OCI-LY7 (cell line): ENCODE results near the gene USP53. TPM values are rescaled to one million over a fixed set of nuclear protein-coding genes. Genes with fewer than 3 reads are reported as not detected.

Experiments
- BruUV-seq: library from RNA; stranded (reverse); fragments of 400-500 nt; replicated peaks from 2 replicates; lab custom pipeline; 2021; lab: Mats Ljungman, UMichigan
- CTCF ChIA-PET: fragments of 300-600 bp; sonication (Branson Sonifier 250); formaldehyde crosslinking; loops from one replicate; lab custom pipeline; 2022; ENCODE audit warnings: antibody characterized with exemption; ENCODE audit not compliant: unreplicated experiment; lab: Charles Lee
- POLR2A ChIA-PET: fragments of 300-600 bp; sonication (Branson Sonifier 250); formaldehyde crosslinking; loops from one replicate; lab custom pipeline; 2022; ENCODE audit warnings: antibody characterized with exemption; lab: Charles Lee
- DNase-seq: peaks from one replicate; pipeline ENCODE4 v3.0.0-alpha.2; 2015; ENCODE audit warnings: low spot score
- H2AFZ ChIP-seq: fragments of 200-600 bp; sonication (generic), shearing (Covaris generic); 2 replicates; pipeline ENCODE4 v1.6.1; 2014; ENCODE audit warnings: mild to moderate bottlenecking, antibody characterized with exemption, low read length, moderate library complexity
- H3K27ac ChIP-seq: fragments of 200-600 bp; sonication (generic); 2 replicates; pipeline ENCODE4 v1.5.1; 2014; ENCODE audit warnings: mixed run types, low read depth, mild to moderate bottlenecking, moderate library complexity, low read length, inconsistent platforms; ENCODE audit not compliant: poor library complexity, severe bottlenecking
- H3K36me3 ChIP-seq: fragments of 200-600 bp; sonication (generic); 2 replicates; pipeline ENCODE4 v1.6.1; 2014; ENCODE audit warnings: mild to moderate bottlenecking, antibody characterized with exemption, low read length, moderate library complexity, mixed read lengths; ENCODE audit not compliant: insufficient read depth
- H3K4me1 ChIP-seq: fragments of 200-600 bp; sonication (generic); 2 replicates; pipeline ENCODE4 v1.5.1; 2014; ENCODE audit warnings: mild to moderate bottlenecking, low read length; ENCODE audit not compliant: insufficient read depth, poor library complexity, severe bottlenecking
- H3K4me2 ChIP-seq: fragments of 200-600 bp; sonication (generic); 2 replicates; pipeline ENCODE4 v1.6.1; 2014; ENCODE audit warnings: mild to moderate bottlenecking, low read length
- H3K4me3 ChIP-seq: fragments of 200-600 bp; sonication (generic); 2 replicates; pipeline ENCODE4 v1.5.1; 2014; ENCODE audit warnings: mild to moderate bottlenecking, low read depth, low read length; ENCODE audit not compliant: poor library complexity, severe bottlenecking
- H3K79me2 ChIP-seq: fragments of 200-600 bp; sonication (generic); 2 replicates; pipeline ENCODE4 v1.6.1; 2016; ENCODE audit warnings: low read depth, mild to moderate bottlenecking, low read length, moderate library complexity, mixed read lengths; ENCODE audit not compliant: insufficient read depth
- H3K9me2 ChIP-seq: fragments of 200-600 bp; sonication (generic); 2 replicates; pipeline ENCODE4 v1.6.1; 2016; ENCODE audit warnings: mild to moderate bottlenecking, low read length, mixed read lengths; ENCODE audit not compliant: insufficient read depth
- H3K9me3 ChIP-seq: fragments of 200-600 bp; sonication (generic); 2 replicates; pipeline ENCODE4 v1.6.1; 2014; ENCODE audit warnings: mild to moderate bottlenecking, mixed run types, low read length, mixed read lengths
- H4K20me1 ChIP-seq: fragments of 200-600 bp; sonication (generic); 2 replicates; pipeline ENCODE4 v1.6.1; 2014; ENCODE audit warnings: mild to moderate bottlenecking, antibody characterized with exemption, low read length, moderate library complexity, mixed read lengths; ENCODE audit not compliant: insufficient read depth
- EZH2phosphoT487 ChIP-seq: fragments of 200-600 bp; sonication (generic); IDR thresholded peaks from 2 replicates; pipeline ENCODE4 v1.6.1; 2018; ENCODE audit warnings: low read depth, borderline replicate concordance, mild to moderate bottlenecking, mixed run types, antibody characterized with exemption, low read length, moderate library complexity, mixed read lengths
- intact Hi-C: fragments of 100-400 bp; cut with micrococcal nuclease; formaldehyde crosslinking; loops from one replicate; pipeline ENCODE4 v1.10.0; 2022; ENCODE audit not compliant: unreplicated experiment
- total RNA-seq, 2 experiments: library from RNA; depleted of rRNA in 1 of 2; stranded (reverse); fragments of >200 nt in 1 of 2; shearing (Covaris generic) in 1 of 2; gene quantifications; 2 replicates each; pipeline ENCODE4 v1.2.3, GENCODE V29; 2014 to 2022
- TF ChIP-seq, protein P1 (sequence below): fragments of 200-600 bp; sonication (generic); conservative IDR thresholded peaks from 2 replicates; pipeline ENCODE4 v1.5.1; 2014; ENCODE audit warnings: mild to moderate bottlenecking, antibody characterized with exemption, low read length, moderate library complexity, mixed read lengths

The USP53 gene
- total RNA-seq, 2 experiments from 2014 or later = 4.9 to 9.2 TPM

DNA sequence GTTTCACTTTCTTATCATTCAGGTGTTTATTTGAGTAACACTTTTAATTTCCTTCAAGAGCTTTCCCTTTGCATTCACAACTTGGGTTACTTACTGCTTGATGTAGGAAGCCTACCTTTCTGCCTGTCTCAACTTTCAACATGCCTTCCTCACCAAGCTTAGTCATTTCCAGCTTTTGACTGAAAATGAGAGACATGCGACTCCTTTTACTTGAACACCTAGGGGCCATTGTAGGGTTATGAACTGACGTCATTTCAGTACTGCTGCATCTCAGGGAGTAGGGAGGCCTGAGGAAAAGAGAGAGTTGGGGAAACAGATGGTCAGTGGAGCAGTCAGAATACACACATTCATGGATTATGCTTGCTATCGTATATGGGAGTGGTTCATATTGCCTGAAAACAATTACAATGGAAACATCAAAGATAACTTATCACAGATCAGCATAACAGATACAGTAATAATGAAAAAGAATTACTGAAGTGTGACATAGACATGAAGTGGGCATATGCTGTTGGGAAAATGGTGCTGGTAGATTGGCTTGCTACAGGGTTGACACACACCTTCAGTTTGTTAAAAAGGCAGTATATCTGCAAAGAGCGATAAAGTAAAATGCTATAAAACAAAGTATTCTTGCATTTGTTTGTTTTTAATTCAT lies 25.7 kb downstream of the USP53 start:
- DNase-seq = no peak
- peaks cover 11% of the 10 kb centered on the region for H3K4me1 ChIP-seq
- intact Hi-C loops = no loop called here
- H2AFZ ChIP-seq = no peak overlapping the region
- TF ChIP-seq, protein P1, sequence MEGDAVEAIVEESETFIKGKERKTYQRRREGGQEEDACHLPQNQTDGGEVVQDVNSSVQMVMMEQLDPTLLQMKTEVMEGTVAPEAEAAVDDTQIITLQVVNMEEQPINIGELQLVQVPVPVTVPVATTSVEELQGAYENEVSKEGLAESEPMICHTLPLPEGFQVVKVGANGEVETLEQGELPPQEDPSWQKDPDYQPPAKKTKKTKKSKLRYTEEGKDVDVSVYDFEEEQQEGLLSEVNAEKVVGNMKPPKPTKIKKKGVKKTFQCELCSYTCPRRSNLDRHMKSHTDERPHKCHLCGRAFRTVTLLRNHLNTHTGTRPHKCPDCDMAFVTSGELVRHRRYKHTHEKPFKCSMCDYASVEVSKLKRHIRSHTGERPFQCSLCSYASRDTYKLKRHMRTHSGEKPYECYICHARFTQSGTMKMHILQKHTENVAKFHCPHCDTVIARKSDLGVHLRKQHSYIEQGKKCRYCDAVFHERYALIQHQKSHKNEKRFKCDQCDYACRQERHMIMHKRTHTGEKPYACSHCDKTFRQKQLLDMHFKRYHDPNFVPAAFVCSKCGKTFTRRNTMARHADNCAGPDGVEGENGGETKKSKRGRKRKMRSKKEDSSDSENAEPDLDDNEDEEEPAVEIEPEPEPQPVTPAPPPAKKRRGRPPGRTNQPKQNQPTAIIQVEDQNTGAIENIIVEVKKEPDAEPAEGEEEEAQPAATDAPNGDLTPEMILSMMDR = no peak
- TF ChIP-seq EZH2phosphoT487 = no peak
- ChIA-PET POLR2A (interaction anchor here (0.8 to 1.8 kb wide), 4 partner anchors 10 to 26 kb away, joined by 3 to 7 read pairs (median 3); partner anchors contain the start of gene USP53), CTCF (no interaction called here)
- no peak overlapping the region for H3K4me3 ChIP-seq
- no peak overlapping the region for H3K4me2 ChIP-seq
- H4K20me1 ChIP-seq = no peaks in the 10 kb centered on the region
- no peaks in the 10 kb centered on the region for H3K9me2 ChIP-seq
- H3K79me2 ChIP-seq = peaks cover 4% of the 10 kb centered on the region; the same call in 1 of the 2 replicates
- no peaks in the 10 kb centered on the region for H3K36me3 ChIP-seq
- no peaks in the 10 kb centered on the region for H3K9me3 ChIP-seq
- no TSS peak for BruUV-seq
- H3K27ac ChIP-seq = no peak overlapping the region

DNA sequence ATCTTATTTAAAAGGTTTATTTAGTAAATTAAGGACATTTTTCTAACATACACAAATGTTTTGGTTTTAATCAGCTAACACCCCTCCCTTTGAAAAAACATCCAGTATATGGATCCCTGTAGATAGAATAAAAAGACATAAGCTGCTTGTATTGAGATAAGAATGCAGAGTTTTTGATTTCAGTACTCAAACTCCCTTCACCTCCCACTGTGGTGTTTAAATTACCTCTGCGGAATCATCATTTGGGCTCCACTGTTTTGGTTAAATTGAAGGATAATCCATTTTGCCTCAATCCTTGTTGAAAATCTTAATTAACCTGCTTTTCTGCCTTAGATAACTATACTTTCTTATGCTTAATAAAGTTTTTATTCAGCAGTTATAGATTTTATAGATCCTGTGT lies 27.6 kb downstream of the USP53 start:
- H3K36me3 ChIP-seq = no peaks in the 10 kb centered on the region
- no peaks in the 10 kb centered on the region for H3K9me2 ChIP-seq
- no peak overlapping the region for H3K4me3 ChIP-seq
- no TSS peak for BruUV-seq
- DNase-seq = no peak
- no peaks in the 10 kb centered on the region for H3K79me2 ChIP-seq
- H4K20me1 ChIP-seq = no peaks in the 10 kb centered on the region
- H3K4me1 ChIP-seq = peaks cover 17% of the 10 kb centered on the region
- POLR2A ChIA-PET = interaction anchor here (0.7 kb wide), 1 partner anchor 322 kb away, joined by 3 read pairs; no protein-coding TSS in a partner anchor
- intact Hi-C loops = no loop called here
- no peak overlapping the region for H3K27ac ChIP-seq
- H3K4me2 ChIP-seq = no peak overlapping the region
- CTCF ChIA-PET = no interaction called here
- no peak overlapping the region for H2AFZ ChIP-seq
- TF ChIP-seq EZH2phosphoT487 = no peak
- TF ChIP-seq, protein P1 = no peak
- H3K9me3 ChIP-seq = no peaks in the 10 kb centered on the region

DNA sequence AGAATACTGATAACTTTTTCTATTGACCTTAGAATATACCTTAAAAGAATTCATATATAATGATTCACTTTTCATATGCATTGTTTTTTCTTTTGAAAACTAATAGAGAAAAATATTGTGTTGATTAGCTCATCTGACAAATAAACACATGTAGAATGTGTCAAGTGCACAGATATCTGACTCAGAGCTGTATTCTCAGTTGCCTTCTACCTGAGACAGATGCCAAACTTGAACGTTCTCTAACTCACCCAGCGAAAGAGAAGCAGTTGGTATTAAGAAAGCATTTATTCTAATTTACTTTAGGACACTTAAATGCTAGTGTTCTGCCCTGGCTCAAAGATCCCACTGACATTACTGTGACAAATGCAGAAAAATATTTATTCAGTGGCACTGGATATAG lies 28.1 kb downstream of the USP53 start:
- no peaks in the 10 kb centered on the region for H3K79me2 ChIP-seq
- DNase-seq = no peak
- TF ChIP-seq EZH2phosphoT487 = no peak
- TF ChIP-seq, protein P1 = no peak
- H4K20me1 ChIP-seq = no peaks in the 10 kb centered on the region
- H3K4me1 ChIP-seq = peaks cover 18% of the 10 kb centered on the region
- H3K4me2 ChIP-seq = no peak overlapping the region
- H3K4me3 ChIP-seq = no peak overlapping the region
- intact Hi-C loops = no loop called here
- CTCF ChIA-PET = no interaction called here
- no peaks in the 10 kb centered on the region for H3K9me3 ChIP-seq
- BruUV-seq = no TSS peak
- POLR2A ChIA-PET = no interaction called here
- H3K9me2 ChIP-seq = no peaks in the 10 kb centered on the region
- H2AFZ ChIP-seq = no peak overlapping the region
- H3K36me3 ChIP-seq = no peaks in the 10 kb centered on the region
- no peak overlapping the region for H3K27ac ChIP-seq
